Measurements from ENCODE around the gene LRRFIP1. TPM values are rescaled to one million over a fixed set of nuclear protein-coding genes. Genes with fewer than 3 reads are reported as not detected.
"Not testable (repeated sequence)": the region's sequence is repeated elsewhere in the genome, so short reads cannot be mapped to it uniquely, and the experiment has no call there.

The LRRFIP1 gene
- total RNA-seq, 6 experiments from 2014 or later = 29.4 to 56.3 (median 49.7) TPM

DNA sequence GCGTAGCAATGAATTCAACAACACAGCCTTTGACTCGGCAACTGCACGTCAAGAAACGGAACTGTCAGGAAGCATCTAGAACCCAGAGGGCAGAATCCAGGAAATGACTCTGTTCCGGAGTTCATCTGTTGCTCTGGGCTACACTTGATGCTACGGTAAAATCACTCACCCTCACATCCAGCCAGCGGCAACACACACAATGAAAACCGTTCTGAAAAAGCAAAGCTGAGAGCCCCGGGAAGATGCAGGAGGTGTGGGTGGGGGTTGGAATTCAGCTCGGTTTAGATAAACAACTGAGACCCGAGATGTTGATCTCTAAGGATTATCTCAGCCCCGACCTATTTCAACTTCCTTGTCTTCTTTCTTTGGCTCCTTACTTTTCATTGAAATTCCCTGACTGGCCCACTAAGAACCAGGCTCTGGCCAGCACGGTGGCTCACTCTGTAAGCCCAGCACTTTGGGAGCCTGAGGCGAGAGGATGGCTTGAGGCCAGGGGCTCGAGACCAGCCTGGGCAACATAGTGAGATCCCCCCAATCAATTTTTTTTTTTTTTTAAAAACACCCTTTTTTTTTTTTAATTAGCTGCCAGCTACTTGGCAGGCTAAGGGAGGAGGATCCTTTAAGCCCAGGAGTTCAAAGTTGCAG lies 23.5 kb upstream of the LRRFIP1 start:
- WGBS (ENCODE audit: insufficient coverage, low coverage, low lambda C conversion rate, missing lambda C conversion rate) = 25% methylated on average over 15 of the region's 15 CpGs
- TF ChIP-seq, protein P1, sequence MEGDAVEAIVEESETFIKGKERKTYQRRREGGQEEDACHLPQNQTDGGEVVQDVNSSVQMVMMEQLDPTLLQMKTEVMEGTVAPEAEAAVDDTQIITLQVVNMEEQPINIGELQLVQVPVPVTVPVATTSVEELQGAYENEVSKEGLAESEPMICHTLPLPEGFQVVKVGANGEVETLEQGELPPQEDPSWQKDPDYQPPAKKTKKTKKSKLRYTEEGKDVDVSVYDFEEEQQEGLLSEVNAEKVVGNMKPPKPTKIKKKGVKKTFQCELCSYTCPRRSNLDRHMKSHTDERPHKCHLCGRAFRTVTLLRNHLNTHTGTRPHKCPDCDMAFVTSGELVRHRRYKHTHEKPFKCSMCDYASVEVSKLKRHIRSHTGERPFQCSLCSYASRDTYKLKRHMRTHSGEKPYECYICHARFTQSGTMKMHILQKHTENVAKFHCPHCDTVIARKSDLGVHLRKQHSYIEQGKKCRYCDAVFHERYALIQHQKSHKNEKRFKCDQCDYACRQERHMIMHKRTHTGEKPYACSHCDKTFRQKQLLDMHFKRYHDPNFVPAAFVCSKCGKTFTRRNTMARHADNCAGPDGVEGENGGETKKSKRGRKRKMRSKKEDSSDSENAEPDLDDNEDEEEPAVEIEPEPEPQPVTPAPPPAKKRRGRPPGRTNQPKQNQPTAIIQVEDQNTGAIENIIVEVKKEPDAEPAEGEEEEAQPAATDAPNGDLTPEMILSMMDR (IDR thresholded peaks at IDR 0.05) = no peak
- peak; percentile 49 for TF ChIP-seq POLR2A (IDR thresholded peaks at IDR 0.05)
- ATAC-seq (peak; percentile 49 to 72 (median 68)), DNase-seq (peak in 1 of 3 donors; percentile 71)
- Histone ChIP-seq H3K9me3 (no peaks in the 10 kb centered on the region), H3K4me1 (peaks cover 0 to 16% (median 6%) of the 10 kb centered on the region in 4 donors), H3K36me3 (no peaks in the 10 kb centered on the region), H3K4me3 (no peak overlapping the region), H3K27ac (peak overlapping the region in 1 of 3 donors; percentile 24), H3K27me3 (no peaks in the 10 kb centered on the region)
- intact Hi-C loops (cut with DNase I) = no loop called here

DNA sequence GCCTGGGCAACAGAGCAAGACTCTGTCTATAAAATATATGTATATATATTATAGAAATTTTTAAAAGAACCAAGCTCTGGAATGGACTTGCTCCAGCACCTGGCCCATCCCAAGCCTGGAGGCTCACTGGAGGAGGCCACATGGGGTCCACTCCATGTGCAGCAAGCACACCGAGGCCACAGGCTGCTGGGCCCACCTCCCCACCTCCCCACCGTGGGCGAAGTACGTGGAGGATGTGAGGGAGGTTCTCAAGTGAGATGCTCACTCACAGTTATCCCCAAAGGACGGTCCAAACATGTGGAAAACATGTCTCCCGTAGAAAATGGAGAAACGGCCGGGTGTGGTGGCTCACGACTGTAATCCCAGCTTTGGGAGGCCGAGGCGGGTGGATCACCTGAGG lies 23.0 kb upstream of the LRRFIP1 start:
- Histone ChIP-seq H3K9me3 (no peaks in the 10 kb centered on the region), H3K27me3 (no peaks in the 10 kb centered on the region), H3K4me1 (peaks cover 0 to 14% (median 6%) of the 10 kb centered on the region in 4 donors), H3K4me3 (no peak overlapping the region), H3K36me3 (no peaks in the 10 kb centered on the region), H3K27ac (peak overlapping the region in 1 of 3 donors; percentile 24)
- intact Hi-C loops (cut with DNase I) = no loop called here
- 82% methylated on average over 11 of the region's 11 CpGs for WGBS (ENCODE audit: insufficient coverage, low coverage, low lambda C conversion rate, missing lambda C conversion rate)
- no peak for TF ChIP-seq POLR2A (IDR thresholded peaks at IDR 0.05)
- TF ChIP-seq, protein P1 (IDR thresholded peaks at IDR 0.05) = no peak
- no peak for DNase-seq
- ATAC-seq = no peak

DNA sequence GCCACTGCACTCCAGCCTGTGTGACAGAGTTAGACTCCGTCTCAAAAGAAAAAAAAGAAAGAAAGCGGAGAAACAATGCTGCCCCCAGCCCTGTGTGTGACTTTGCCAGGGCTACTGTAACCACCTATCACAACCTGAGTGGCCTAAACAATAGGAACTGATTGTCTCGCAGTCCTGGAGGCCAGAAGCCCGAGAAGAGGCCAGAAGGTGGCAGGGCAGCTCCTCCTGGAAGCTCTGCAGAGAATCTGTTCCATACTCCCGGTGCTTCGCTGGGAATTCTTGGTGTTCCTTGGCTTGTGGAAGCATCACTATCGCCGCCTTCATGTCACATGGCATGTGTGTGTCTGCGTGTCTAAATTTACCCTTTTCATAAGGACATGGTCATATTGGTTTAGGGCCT lies 22.4 kb upstream of the LRRFIP1 start:
- 89% methylated on average over 5 of the region's 9 CpGs for WGBS (ENCODE audit: insufficient coverage, low coverage, low lambda C conversion rate, missing lambda C conversion rate)
- Histone ChIP-seq H3K9me3 (no peaks in the 10 kb centered on the region), H3K36me3 (no peaks in the 10 kb centered on the region), H3K4me3 (no peak overlapping the region), H3K27me3 (no peaks in the 10 kb centered on the region), H3K27ac (no peak overlapping the region), H3K4me1 (peaks cover 0 to 13% (median 6%) of the 10 kb centered on the region in 4 donors)
- TF ChIP-seq, protein P1 (IDR thresholded peaks at IDR 0.05) = peak; percentile 25 to 54 (median 40)
- no peak for TF ChIP-seq POLR2A (IDR thresholded peaks at IDR 0.05)
- intact Hi-C loops (cut with DNase I) = no loop called here
- DNase-seq (no peak), ATAC-seq (peak; percentile 33 to 60 (median 44))

DNA sequence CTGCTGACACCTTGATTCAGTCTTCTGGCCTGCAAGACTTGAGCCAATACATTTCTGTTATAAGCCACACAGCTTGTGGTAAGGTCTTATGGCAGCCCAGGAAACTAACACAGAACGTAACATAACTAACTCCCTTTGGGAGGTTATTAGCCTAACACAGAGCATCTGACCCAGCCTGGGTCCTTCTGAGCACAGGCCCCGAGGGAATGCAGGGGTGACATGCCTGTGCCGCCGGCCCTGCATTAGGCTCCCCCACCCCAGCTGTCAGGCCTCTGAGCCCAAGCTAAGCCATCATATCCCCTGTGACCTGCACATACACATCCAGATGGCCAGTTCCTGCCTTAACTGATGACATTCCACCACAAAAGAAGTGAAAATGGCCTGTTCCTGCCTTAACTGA lies 20.9 kb upstream of the LRRFIP1 start:
- H3K4me3 ChIP-seq; H3K36me3 ChIP-seq; H3K27ac ChIP-seq; ATAC-seq; H3K9me3 ChIP-seq; intact Hi-C loops (cut with DNase I); DNase-seq; H3K4me1 ChIP-seq; H3K27me3 ChIP-seq: not testable (repeated sequence)
- WGBS (ENCODE audit: insufficient coverage, low coverage, low lambda C conversion rate, missing lambda C conversion rate) = no CpG with 5 or more reads among the region's 4 CpGs

DNA sequence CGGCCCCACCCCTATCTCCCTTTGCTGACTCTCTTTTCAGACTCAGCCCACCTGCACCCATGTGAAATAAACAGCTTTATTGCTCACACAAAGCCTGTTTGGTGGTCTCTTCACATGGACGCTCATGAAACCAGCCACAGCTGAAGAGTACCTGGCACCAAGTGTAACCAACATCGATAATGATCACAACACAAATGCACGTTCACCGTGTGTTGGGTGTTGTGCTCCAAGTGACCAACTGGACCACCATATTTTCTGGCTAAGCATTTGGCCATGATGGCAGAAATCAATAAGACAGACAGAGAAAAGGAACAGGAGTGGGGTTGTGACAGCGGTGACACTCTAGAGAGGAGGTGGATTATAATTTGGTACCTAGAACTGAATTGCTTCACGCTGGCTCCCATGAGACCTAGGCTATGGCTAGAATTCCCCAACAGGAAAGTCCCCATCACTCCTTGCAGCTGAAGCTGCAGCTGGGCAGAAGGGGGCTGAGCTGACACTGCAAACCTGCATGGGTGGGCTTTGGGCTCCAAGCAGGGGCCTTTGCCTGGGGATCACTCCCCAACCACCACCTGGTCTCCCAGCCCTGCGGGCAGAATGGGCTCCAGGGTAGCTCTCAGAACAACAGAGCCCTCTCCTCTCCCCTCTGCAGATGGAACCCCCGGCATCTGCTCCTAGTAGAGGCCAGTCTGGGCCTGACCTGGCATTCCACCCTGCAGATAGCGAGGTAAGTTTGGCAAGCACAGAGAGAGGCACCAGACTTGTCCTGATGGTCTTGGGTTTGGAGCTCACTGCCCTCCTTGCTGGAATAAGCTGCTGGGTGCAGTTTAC lies 14.6 kb upstream of the LRRFIP1 start:
- peak in 1 of 4 donors; percentile 28 for ATAC-seq
- no peaks in the 10 kb centered on the region for H3K9me3 ChIP-seq
- no peaks in the 10 kb centered on the region for H3K4me1 ChIP-seq
- no peak for TF ChIP-seq POLR2A (IDR thresholded peaks at IDR 0.05)
- TF ChIP-seq, protein P1 (IDR thresholded peaks at IDR 0.05) = no peak
- no peak overlapping the region for H3K27ac ChIP-seq
- intact Hi-C loops (cut with DNase I) = no loop called here
- peak in 1 of 3 donors; percentile 23 for DNase-seq
- H3K36me3 ChIP-seq = no peaks in the 10 kb centered on the region
- 94% methylated on average over 7 of the region's 10 CpGs for WGBS (ENCODE audit: insufficient coverage, low coverage, low lambda C conversion rate, missing lambda C conversion rate)
- no peaks in the 10 kb centered on the region for H3K27me3 ChIP-seq
- no peak overlapping the region for H3K4me3 ChIP-seq
